ENCODE data around the gene HTATSF1.

- TF ChIP-seq POLR2A (IDR thresholded peaks at IDR 0.05): no peak
- TF ChIP-seq, protein P1, sequence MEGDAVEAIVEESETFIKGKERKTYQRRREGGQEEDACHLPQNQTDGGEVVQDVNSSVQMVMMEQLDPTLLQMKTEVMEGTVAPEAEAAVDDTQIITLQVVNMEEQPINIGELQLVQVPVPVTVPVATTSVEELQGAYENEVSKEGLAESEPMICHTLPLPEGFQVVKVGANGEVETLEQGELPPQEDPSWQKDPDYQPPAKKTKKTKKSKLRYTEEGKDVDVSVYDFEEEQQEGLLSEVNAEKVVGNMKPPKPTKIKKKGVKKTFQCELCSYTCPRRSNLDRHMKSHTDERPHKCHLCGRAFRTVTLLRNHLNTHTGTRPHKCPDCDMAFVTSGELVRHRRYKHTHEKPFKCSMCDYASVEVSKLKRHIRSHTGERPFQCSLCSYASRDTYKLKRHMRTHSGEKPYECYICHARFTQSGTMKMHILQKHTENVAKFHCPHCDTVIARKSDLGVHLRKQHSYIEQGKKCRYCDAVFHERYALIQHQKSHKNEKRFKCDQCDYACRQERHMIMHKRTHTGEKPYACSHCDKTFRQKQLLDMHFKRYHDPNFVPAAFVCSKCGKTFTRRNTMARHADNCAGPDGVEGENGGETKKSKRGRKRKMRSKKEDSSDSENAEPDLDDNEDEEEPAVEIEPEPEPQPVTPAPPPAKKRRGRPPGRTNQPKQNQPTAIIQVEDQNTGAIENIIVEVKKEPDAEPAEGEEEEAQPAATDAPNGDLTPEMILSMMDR (IDR thresholded peaks at IDR 0.05): no peak
Observed at GRCh38 chrX:136546371-136546781, 49.0 kb downstream of the HTATSF1 start.

Data from vagina (tissue), 2 donors.